PC-3 (cell line): Measurements from ENCODE around the gene SRD5A3. TPM values are rescaled to one million over a fixed set of nuclear protein-coding genes. Genes with fewer than 3 reads are reported as not detected.
A peak's percentile ranks its signal among the peaks of the same experiment; 100 is the strongest.

Source experiments
- ATAC-seq: fragments of 200-7000 bp; cut with Tn5 transposase; 2 replicates; pipeline ENCODE4 v1.9.1; 2020; ENCODE audit warnings: mild to moderate bottlenecking, moderate library complexity
- BruUV-seq: library from RNA; stranded (reverse); fragments of 400-500 nt; replicated peaks from 2 replicates; lab custom pipeline; 2021; lab: Mats Ljungman, UMichigan
- CTCF ChIA-PET: fragments of 300-600 bp; sonication (Branson Sonifier 250); formaldehyde crosslinking; loops from one replicate; lab custom pipeline; 2022; ENCODE audit warnings: antibody characterized with exemption; lab: Charles Lee
- POLR2A ChIA-PET: fragments of 300-600 bp; sonication (Branson Sonifier 250); formaldehyde crosslinking; loops from one replicate; lab custom pipeline; 2022; ENCODE audit warnings: antibody characterized with exemption; ENCODE audit not compliant: unreplicated experiment; lab: Charles Lee
- DNase-seq: peaks from one replicate; pipeline ENCODE4 v3.0.0-alpha.2; 2015
- H2AFZ ChIP-seq: fragments of 300-600 bp; sonication (generic); 2 replicates; pipeline ENCODE4 v1.6.0; 2016; ENCODE audit warnings: antibody characterized with exemption, low read length
- H3F3A ChIP-seq: fragments of 300-600 bp; sonication (generic); one replicate; pipeline ENCODE4 v1.6.0; 2017; ENCODE audit warnings: antibody characterized with exemption, low read length, control low read depth, mild to moderate bottlenecking; ENCODE audit not compliant: unreplicated experiment
- H3K27ac ChIP-seq: fragments of 300-600 bp; sonication (generic); 2 replicates; pipeline ENCODE4 v1.5.1; 2016; ENCODE audit warnings: mild to moderate bottlenecking, low read length
- H3K27me3 ChIP-seq: fragments of 300-600 bp; sonication (generic); 2 replicates; pipeline ENCODE4 v1.6.1; 2016; ENCODE audit warnings: low read length, mixed read lengths
- H3K36me3 ChIP-seq: fragments of 300-600 bp; sonication (generic); 2 replicates; pipeline ENCODE4 v1.6.1; 2016; ENCODE audit warnings: low read depth, mixed run types, low read length, mixed read lengths
- H3K4me1 ChIP-seq: fragments of 300-600 bp; sonication (generic); 2 replicates; pipeline ENCODE4 v1.5.1; 2016; ENCODE audit warnings: low read length; ENCODE audit not compliant: insufficient read depth
- H3K4me2 ChIP-seq: fragments of 300-600 bp; sonication (generic); 2 replicates; pipeline ENCODE4 v1.6.0; 2016; ENCODE audit warnings: low read length
- H3K4me3 ChIP-seq: fragments of 300-600 bp; sonication (generic); 2 replicates; pipeline ENCODE4 v1.5.1; 2016; ENCODE audit warnings: mild to moderate bottlenecking, low read length, mixed read lengths
- H3K79me2 ChIP-seq: fragments of 300-600 bp; sonication (generic); 2 replicates; pipeline ENCODE4 v1.6.1; 2017; ENCODE audit warnings: low read length, mixed read lengths
- H3K9ac ChIP-seq: fragments of 300-600 bp; sonication (generic); 2 replicates; pipeline ENCODE4 v1.6.0; 2016; ENCODE audit warnings: mild to moderate bottlenecking, low read length
- H3K9me2 ChIP-seq: fragments of 300-600 bp; sonication (generic); replicated peaks from 2 replicates; pipeline ENCODE4 v1.6.1; 2016; ENCODE audit warnings: mixed run types, low read length, mixed read lengths
- H3K9me3 ChIP-seq: fragments of 300-600 bp; sonication (generic); 2 replicates; pipeline ENCODE4 v1.6.1; 2016; ENCODE audit warnings: low read length, mixed read lengths
- H4K20me1 ChIP-seq: fragments of 300-600 bp; sonication (generic); 2 replicates; pipeline ENCODE4 v1.6.1; 2016; ENCODE audit warnings: low read length, mixed read lengths
- EZH2 ChIP-seq: fragments of 300-600 bp; sonication (generic); IDR thresholded peaks from one replicate; pipeline ENCODE4 v1.6.1; 2017; ENCODE audit warnings: antibody characterized with exemption, mild to moderate bottlenecking, low read length; ENCODE audit not compliant: unreplicated experiment
- EZH2phosphoT487 ChIP-seq: fragments of 300-600 bp; sonication (generic); IDR thresholded peaks from 2 replicates; pipeline ENCODE4 v1.6.1; 2018; ENCODE audit warnings: mild to moderate bottlenecking, antibody characterized with exemption, low read length, borderline replicate concordance
- intact Hi-C: fragments of 100-400 bp; cut with micrococcal nuclease; formaldehyde crosslinking; loops from 2 replicates; pipeline ENCODE4 v1.9.0; 2023
- total RNA-seq: library from RNA; depleted of rRNA; stranded (reverse); fragments of >200 nt; gene quantifications from 2 replicates; pipeline ENCODE4 v1.2.3, GENCODE V29; 2014
- TF ChIP-seq, protein P1 (sequence below): fragments of 300-600 bp; sonication (generic); conservative IDR thresholded peaks from 2 replicates; pipeline ENCODE4 v1.5.1; 2017; ENCODE audit warnings: antibody characterized with exemption, low read depth, mild to moderate bottlenecking, low read length

SRD5A3 gene
- total RNA-seq, 1 experiment from 2014 or later = 15.2 TPM

DNA sequence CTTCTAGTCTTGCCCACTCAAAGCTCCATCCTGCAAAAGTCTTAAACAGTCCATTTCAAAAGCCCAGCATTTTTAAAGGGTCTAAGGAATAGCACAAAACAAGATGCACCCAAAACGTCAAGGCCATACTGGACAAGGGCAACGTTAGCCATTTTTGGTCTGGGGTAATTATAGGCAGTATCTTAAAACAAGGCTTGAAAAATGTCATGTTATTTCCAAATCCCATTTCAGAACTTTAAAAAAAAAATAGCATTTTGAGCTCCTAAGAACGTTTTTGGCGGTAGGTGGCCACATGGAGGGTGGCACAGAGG is 49.1 kb downstream of the SRD5A3 start:
- ChIA-PET CTCF (interaction anchor here (0.6 to 1.0 kb wide), 2 partner anchors 50 to 150 kb away, joined by 3 to 6 read pairs; partner anchors contain the start of gene SRD5A3), POLR2A (interaction anchor here (0.6 to 1.1 kb wide), 3 partner anchors 50 to 159 kb away, joined by 4 to 8 read pairs (median 4); no protein-coding TSS in a partner anchor)
- no peak for TF ChIP-seq EZH2
- TF ChIP-seq, protein P1, sequence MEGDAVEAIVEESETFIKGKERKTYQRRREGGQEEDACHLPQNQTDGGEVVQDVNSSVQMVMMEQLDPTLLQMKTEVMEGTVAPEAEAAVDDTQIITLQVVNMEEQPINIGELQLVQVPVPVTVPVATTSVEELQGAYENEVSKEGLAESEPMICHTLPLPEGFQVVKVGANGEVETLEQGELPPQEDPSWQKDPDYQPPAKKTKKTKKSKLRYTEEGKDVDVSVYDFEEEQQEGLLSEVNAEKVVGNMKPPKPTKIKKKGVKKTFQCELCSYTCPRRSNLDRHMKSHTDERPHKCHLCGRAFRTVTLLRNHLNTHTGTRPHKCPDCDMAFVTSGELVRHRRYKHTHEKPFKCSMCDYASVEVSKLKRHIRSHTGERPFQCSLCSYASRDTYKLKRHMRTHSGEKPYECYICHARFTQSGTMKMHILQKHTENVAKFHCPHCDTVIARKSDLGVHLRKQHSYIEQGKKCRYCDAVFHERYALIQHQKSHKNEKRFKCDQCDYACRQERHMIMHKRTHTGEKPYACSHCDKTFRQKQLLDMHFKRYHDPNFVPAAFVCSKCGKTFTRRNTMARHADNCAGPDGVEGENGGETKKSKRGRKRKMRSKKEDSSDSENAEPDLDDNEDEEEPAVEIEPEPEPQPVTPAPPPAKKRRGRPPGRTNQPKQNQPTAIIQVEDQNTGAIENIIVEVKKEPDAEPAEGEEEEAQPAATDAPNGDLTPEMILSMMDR = peak; percentile 34; the same call in 1 of the 2 replicates
- H3K27ac ChIP-seq = peak overlapping the region; percentile 78
- H2AFZ ChIP-seq = peak overlapping the region; percentile 71
- H3K79me2 ChIP-seq = peaks cover 42% of the 10 kb centered on the region
- H3K27me3 ChIP-seq = no peaks in the 10 kb centered on the region
- TSS peak; percentile 85 for BruUV-seq
- ATAC-seq (no peak), DNase-seq (no peak)
- H3F3A ChIP-seq = peaks cover 3% of the 10 kb centered on the region
- H3K9me2 ChIP-seq = no peaks in the 10 kb centered on the region
- peaks cover 36% of the 10 kb centered on the region for H4K20me1 ChIP-seq
- intact Hi-C loops = loop anchor here (1.0 kb wide), 1 partner anchor 222 kb away; no protein-coding TSS in a partner anchor
- H3K4me2 ChIP-seq = peak overlapping the region; percentile 92
- H3K4me1 ChIP-seq = peaks cover 41% of the 10 kb centered on the region
- peaks cover 9% of the 10 kb centered on the region for H3K36me3 ChIP-seq
- H3K4me3 ChIP-seq = peak overlapping the region; percentile 72
- no peaks in the 10 kb centered on the region for H3K9me3 ChIP-seq
- H3K9ac ChIP-seq = peak overlapping the region; percentile 88

DNA sequence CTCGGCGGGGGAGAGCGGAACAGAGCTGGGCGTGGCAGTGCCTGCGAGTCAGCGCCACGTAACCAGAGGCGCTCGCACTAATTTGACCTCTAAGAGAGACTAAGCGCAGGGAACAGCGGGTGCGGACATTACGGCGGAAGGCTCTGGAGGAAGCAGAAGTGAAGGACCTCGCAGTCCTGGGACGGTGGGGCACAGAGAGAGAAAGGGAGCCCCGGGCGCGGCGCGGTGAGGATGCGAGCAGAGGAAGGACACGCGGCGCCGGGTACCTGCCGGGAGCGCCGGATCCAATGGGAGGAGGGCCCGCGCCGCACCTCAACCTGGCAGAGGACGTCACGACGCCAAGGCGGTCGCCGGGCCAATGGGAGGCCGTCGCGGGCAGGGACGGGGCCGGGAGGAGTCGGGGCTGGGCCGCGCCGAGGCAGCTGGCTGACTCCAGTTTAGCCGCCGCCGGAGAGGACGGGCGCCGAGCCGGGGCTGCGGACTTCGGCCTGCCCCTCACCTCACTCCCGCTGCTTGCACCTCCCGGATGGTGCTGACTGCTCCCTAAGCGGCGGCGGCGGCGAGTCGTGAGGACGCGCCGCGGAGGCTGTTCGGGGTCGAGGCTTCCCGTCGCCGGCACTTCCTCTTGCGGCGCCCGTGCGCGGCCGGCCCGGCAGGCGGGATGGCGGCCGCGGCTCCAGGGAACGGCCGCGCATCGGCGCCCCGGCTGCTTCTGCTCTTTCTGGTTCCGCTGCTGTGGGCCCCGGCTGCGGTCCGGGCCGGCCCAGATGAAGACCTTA is 49.7 kb downstream of the SRD5A3 start, which contains the start of gene TMEM165:
TSS of gene TMEM165 (plus strand) at position 429 of the 779 bp plus-strand sequence. CDS start at position 662, 233 bp downstream.
- peaks cover 41% of the 10 kb centered on the region for H3K4me1 ChIP-seq
- TF ChIP-seq EZH2 (no peak), EZH2phosphoT487 (no peak)
- TF ChIP-seq, protein P1 = no peak
- CTCF ChIA-PET = interaction anchor here (0.6 to 1.0 kb wide), 2 partner anchors 50 to 150 kb away, joined by 3 to 6 read pairs; partner anchors contain the start of gene SRD5A3
- peak within 1 kb of the TSS; percentile 92 for H3K4me2 ChIP-seq
- peaks cover 39% of the 10 kb centered on the region for H4K20me1 ChIP-seq
- H2AFZ ChIP-seq = peak within 1 kb of the TSS; percentile 71
- peak within 1 kb of the TSS; percentile 72 for H3K4me3 ChIP-seq
- ATAC-seq (peak; percentile 86), DNase-seq (peak; percentile 94)
- POLR2A ChIA-PET = interaction anchor here (0.6 to 1.1 kb wide), 3 partner anchors 50 to 158 kb away, joined by 4 to 8 read pairs (median 4); no protein-coding TSS in a partner anchor
- peaks cover 46% of the 10 kb centered on the region for H3K79me2 ChIP-seq
- BruUV-seq = no TSS peak
- no peaks in the 10 kb centered on the region for H3K9me3 ChIP-seq
- peaks cover 11% of the 10 kb centered on the region for H3K36me3 ChIP-seq
- H3F3A ChIP-seq = peaks cover 3% of the 10 kb centered on the region
- H3K27me3 ChIP-seq = no peaks in the 10 kb centered on the region
- peak within 1 kb of the TSS; percentile 78 for H3K27ac ChIP-seq
- intact Hi-C loops = loop anchor here (1.0 kb wide), 2 partner anchors 152 to 222 kb away; no protein-coding TSS in a partner anchor
- no peaks in the 10 kb centered on the region for H3K9me2 ChIP-seq
- H3K9ac ChIP-seq = peak within 1 kb of the TSS; percentile 88
